OCI-M2 (cell line): ENCODE results near the gene SGCD.

Experiments used
- DNase-seq: peaks from one replicate; lab custom pipeline; 2025; ENCODE audit not compliant: unreplicated experiment; lab: John Stamatoyannopoulos, UW

The SGCD gene

GRCh38 chr5:156500755-156501154 lies 173.8 kb downstream of the SGCD start:
- no peak for DNase-seq

DNA sequence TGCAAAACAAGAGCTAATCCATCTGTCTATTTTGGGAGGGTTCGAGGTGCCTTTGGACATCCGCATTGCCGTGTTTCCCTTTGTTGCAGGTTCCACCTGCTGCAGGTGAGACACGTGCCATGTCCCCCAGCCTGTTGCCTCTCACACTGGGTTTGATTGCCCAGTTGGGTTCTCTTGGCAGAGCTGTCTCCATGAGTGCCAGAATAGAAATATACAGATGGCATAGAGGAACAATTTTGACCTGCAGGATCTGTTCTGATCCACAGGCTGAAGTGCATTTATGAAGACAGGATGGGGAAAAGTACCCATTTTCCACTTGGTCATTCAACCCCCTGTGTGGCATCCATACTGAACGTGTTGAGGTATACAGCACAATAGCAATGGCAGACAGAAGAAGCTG lies 178.1 kb downstream of the SGCD start:
- DNase-seq: no peak

DNA sequence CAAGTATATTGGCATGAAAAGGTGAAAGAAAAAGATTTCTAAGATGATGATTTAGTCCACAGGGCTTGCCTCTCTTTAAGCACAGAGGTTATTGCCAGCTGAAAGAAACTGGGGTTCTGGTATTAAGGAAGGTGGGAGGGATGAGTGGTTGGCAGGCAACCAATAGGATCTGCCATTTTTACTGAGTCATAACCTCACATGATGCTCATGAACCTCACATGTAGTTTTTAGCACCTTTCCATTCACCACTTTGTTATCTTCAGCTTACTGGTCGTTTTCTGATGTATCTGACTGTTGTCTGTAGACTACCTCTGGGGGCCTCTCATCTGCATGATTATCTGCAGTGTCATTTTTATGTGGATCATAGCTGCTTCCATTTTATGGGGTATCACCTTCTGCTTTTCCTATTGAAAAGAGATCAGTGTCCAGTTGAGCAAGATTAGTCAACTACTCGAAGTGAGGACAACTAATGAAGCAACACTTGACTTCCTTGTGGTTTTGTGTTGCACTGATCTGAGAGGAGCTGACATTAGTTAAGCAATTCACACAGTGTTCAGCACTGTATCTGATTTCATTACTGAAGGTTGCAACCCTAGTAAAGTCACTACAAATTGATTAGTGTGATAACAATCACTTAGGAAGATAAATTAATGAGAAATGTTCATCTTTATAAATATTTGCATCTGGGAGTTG lies 186.3 kb downstream of the SGCD start:
- DNase-seq: no peak

GRCh38 chr5:156515121-156515520 lies 188.2 kb downstream of the SGCD start:
- no peak for DNase-seq

DNA sequence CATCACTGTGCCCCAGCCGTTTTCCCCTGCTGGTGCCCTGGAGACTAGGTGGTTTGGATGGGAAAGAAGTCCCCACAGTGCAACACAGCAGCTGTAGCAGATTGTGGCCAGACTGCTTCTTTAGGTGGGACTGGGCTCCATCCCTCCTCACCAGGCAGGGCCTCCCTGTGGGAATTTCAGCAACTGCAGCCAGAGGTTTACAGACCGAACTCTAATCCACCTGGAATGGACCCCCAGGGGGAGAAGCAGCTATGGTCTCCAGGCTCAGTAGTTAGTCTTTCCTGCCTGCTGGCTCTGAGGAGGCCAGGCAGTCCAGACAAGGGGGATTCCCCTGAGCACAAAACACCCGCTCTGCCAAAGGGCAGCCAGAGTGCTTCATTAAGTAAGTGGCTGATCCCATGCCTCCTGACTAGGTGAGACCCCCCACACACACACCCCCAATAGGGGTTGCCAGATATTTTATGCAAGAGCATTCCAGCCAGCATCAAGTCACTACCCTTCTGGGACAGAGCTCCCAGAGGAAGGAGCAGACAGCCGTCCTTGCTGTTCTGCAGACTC lies 188.9 kb downstream of the SGCD start:
- no peak for DNase-seq

DNA sequence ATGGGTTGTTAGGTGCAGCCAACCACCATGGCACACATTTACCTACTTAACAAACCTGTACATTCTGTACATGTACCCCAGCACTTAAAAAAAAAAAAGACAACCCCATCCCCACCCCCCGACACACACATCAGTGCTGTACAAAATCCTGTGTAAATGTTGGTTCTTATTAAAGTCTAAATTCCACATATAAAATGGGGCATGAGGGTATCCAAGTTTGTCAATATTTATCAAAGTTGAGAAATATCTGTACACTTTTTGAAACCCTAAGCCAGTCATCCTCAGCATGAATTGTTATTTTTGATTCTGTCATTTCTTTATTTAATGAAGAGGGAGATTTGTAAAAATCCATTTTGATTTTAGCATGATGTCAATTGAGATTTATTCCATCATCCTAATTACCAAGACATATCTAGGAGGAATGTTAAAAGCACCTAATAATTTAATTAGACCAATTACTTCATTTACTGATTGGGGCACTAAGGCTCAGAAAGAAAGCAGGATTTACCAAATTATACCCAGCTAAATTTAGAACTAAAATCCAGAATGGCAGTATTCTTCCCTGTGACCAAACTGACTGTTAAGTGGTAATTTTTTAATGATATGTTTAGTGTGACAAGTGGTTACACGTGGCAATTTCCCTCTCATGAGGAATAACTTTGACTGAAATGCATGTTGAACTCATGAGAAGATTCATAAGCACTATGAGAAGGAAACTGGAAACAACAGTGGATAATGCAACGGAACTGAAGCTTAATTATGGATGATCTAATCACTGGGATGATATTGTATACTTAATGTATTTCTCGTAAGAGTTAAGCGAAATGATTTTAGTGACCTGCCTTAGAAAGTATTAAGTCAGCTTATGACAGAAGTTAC lies 195.9 kb downstream of the SGCD start:
- no peak for DNase-seq

DNA sequence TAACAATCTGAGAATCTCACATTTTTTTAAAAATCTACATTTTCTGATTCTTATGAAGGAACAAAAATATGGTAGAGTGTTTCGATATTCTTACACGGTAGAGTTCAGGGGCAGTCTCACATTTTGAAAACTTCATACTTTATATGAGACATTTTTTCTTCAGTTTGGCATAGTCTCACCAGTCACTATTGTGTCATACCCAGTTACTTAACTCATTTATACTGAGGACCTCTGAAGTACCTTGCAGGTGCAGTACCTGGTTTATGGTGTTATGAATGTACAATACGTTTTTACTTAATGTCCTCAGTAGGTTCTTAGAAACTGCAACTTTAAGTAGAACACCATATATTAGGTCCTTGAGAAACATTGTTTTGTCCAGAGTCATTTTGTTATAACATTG lies 196.6 kb downstream of the SGCD start:
- no peak for DNase-seq

GRCh38 chr5:156526081-156526925 lies 199.3 kb downstream of the SGCD start:
- DNase-seq: no peak

DNA sequence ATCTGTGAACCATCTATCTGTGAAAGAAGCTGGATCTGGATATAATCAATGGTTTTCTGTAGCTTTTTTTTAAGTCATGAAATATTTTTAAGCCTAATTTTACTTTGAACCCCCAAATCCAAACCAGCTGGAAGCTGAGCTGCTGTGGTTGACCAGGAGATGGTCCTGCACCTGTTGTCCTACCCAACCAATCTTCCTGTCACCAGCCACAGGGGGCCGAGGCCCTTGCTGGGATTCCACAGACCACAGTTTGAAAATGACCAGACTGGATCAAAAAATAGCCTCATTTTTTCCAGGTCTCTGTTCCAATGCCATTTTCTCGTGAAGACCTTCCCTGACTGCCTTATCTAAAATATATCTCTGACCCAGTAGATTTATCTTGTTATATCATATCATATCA lies 200.6 kb downstream of the SGCD start:
- no peak for DNase-seq

DNA sequence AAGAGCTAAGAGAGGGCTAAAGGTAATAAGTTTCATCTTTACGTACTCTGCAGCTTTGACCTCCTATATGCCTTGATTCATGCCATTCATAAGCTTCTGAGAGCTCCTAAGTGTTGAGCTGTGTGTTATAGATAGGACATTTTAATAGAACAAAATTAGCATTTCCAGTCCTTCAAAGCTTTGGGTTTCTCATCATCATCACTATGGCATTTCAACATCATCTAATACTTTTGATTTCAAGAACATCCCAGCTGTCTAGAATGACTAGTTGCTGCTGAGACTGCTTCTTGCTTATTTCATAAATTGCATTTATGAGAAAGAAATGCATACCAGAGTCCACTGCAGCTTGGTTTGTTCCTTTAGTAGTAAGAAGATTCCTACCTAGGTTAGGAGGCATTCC lies 201.7 kb downstream of the SGCD start:
- DNase-seq: no peak

DNA sequence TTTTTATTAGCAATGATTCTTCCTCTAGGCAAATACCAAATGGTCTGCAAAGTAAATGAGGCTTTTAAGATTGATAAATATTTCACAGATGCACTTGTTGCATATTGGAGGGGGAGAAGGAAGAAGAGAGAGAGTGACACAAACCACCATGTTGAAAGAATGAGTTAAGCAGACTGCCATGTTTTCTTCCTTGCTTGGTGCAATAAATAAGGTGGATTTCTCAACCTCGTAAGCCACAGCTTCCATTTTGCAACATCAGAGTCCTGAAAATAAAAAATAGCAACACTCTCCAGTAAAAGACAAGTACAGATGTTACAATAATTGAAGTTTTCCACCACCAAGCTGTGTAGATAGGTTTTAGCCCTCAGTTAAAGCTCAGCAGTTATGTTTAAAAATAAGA lies 202.9 kb downstream of the SGCD start:
- DNase-seq: no peak

DNA sequence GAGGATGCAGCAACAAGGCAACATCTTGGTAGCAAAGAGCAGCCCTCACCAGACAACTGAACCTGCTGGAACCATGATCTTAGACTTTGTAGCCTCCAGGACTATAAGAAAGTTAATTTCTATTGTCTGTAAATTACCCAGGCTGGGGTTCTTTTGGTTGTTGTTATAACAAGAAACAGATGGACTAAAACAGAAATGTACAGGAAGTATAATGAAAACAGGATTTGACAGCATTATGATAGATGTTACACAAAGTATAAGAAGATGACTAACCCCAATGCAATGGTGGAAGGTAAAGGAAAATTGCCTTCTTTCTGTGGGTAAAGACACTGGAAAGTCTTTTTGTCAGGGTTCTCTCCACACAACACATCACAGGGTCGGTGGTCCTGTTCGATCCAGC lies 204.2 kb downstream of the SGCD start:
- no peak for DNase-seq

DNA sequence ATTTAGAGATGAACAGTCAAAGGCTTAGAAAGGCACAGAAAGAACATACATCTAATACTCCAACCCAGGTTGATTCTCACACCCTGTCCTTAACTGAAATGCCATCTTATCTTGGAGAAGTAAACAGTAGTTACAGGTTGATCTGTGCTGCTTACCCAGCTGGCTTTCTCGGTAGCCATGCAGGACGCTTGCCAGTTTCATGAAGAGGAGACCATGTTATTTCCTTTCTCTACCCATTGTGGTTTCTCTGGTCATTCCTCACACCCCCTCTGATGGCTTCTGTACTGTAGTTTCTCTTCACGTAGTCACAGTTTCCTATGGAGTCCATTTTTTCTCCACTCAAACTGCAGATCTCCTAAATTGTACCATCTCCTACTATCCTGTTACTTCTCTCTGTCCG lies 206.0 kb downstream of the SGCD start:
- DNase-seq: no peak

DNA sequence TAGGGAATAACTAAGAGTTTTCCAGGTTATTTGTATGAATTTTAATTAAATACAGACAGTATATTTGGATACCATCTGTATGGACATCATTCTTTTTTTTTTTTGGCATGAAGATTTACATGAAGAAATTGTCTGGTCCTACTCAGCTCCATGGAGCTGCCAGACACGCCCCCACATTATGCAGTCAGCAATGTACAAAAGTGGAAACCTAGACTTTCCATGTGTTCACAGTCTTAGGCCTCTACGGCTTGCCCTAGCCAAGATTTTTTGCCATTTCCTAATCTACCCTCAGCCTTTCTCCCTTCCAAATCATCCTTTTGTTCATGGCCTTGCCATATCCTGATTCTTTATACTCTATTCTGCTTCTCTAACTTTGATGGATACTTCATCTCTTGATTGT lies 207.1 kb downstream of the SGCD start:
- DNase-seq: no peak

GRCh38 chr5:156534906-156535485 lies 208.0 kb downstream of the SGCD start:
- DNase-seq: no peak

DNA sequence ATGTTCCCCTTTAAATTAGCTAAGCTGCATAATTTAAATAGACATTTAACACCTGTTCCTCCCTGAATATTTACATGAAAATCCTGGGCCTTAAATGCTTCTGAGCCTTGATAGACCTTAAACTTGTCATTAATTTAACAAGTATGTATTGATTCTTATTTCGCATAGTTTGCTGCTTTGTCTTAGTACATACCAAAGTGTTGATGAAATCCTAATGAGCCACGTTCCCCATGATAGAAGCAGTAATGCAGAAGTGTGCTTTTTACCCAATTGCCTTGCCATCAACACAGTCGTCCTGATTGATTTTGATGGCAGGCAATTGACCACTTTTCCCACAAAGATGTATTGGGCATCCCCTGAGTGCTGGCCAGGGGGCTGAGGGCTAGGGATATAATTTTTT lies 213.5 kb downstream of the SGCD start:
- no peak for DNase-seq

DNA sequence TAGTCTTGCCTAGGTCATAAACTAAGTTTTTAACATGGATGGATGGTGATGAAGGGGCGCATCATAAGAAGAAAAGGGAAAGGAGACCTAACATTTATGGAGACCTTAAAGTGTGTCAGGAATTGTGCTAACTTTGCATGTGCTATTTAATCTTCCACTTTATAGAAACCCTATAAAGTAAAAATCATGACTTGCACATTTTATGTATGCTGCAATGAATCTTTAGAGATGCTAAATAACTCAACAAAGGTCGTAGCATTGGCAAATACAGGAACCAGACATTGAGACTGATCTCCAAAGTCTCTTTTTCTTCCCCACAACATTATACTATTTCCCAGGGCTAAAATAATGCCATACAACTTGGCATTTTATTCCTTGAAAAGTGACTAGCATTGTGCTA lies 214.6 kb downstream of the SGCD start:
- no peak for DNase-seq

DNA sequence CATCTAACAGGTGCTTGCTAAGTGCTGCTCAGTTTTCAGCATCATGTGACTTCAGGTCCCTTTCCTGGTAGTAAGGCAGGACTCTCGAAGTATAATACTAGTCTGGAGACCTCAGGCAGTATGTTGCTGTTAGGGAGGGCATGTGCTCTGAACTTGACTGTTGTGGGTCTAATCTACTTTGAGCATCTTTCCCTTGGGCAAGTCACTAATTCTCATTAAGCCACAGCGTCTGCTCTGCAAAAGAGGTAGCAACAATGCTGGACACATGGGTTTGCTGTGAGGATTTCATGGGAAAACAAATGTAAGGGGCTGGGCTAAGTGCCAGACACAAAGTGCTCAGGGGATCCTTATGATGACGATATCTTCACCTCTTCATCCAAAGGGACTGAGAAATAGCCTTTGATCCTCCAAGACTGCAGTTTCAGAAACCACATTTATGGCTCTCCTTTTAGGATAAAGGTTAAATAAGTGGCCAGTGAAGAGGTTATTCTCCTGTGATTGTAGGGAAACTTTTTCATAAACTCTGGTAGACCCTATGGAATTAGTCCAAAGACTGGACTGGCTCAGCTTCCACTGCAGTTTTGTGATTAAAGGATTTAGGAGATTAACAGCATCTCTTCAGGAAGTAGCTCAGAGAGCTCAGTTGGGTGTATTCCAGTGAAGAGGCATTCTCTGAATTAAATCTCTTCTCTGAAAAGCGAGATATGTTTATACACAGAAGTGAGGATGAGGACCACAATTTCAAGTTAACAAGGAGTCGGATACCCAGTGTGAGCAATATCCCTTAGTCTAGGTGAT lies 216.6 kb downstream of the SGCD start:
- no peak for DNase-seq

- no peak for DNase-seq
These were observed 225.9 kb downstream of the SGCD start for GRCh38 chr5:156552855-156553358.
